DOHH2 (cell line): ENCODE measurements around the gene ATG10.
"Not testable (repeated sequence)": the region's sequence is repeated elsewhere in the genome, so short reads cannot be mapped to it uniquely, and the experiment has no call there.

Experiments used
- H3F3A ChIP-seq: fragments of 200-600 bp; sonication (generic), shearing (Covaris generic); 2 replicates; pipeline ENCODE4 v1.6.0; 2016; ENCODE audit warnings: antibody characterized with exemption, mild to moderate bottlenecking; ENCODE audit not compliant: control insufficient read depth, insufficient read depth
- H3K27ac ChIP-seq: fragments of 200-600 bp; sonication (generic); 2 replicates; pipeline ENCODE4 v1.5.1; 2014; ENCODE audit warnings: low read depth, mild to moderate bottlenecking, low read length, moderate library complexity
- H3K27me3 ChIP-seq: fragments of 200-600 bp; sonication (generic); 2 replicates; pipeline ENCODE4 v1.6.1; 2014; ENCODE audit warnings: mild to moderate bottlenecking, low read length, mixed read lengths; ENCODE audit not compliant: control insufficient read depth
- H3K36me3 ChIP-seq: fragments of 200-600 bp; sonication (generic); 2 replicates; pipeline ENCODE4 v1.6.1; 2014; ENCODE audit warnings: mild to moderate bottlenecking, low read length, moderate library complexity, mixed read lengths; ENCODE audit not compliant: control insufficient read depth
- H3K4me1 ChIP-seq: fragments of 200-600 bp; sonication (generic); 2 replicates; pipeline ENCODE4 v1.6.1; 2014; ENCODE audit warnings: mild to moderate bottlenecking, low read length, mixed read lengths; ENCODE audit not compliant: control insufficient read depth
- H3K4me2 ChIP-seq: fragments of 200-600 bp; sonication (generic); 2 replicates; pipeline ENCODE4 v1.6.0; 2014; ENCODE audit warnings: mild to moderate bottlenecking, low read length, moderate library complexity
- H3K4me3 ChIP-seq: fragments of 200-600 bp; sonication (generic); 2 replicates; pipeline ENCODE4 v1.5.1; 2014; ENCODE audit warnings: mild to moderate bottlenecking, low read length, mixed read lengths
- H3K79me2 ChIP-seq: fragments of 200-600 bp; sonication (generic); 2 replicates; pipeline ENCODE4 v1.6.1; 2014; ENCODE audit warnings: mild to moderate bottlenecking, low read length, mixed read lengths; ENCODE audit not compliant: control insufficient read depth
- H3K9me2 ChIP-seq: fragments of 200-600 bp; sonication (generic); replicated peaks from 2 replicates; pipeline ENCODE4 v1.6.1; 2014; ENCODE audit warnings: mild to moderate bottlenecking, low read length, mixed read lengths; ENCODE audit not compliant: control insufficient read depth
- H3K9me3 ChIP-seq: fragments of 200-600 bp; sonication (generic); 2 replicates; pipeline ENCODE4 v1.6.1; 2014; ENCODE audit warnings: antibody characterized with exemption, low read length, mixed read lengths; ENCODE audit not compliant: control insufficient read depth, insufficient read depth
- H4K20me1 ChIP-seq: fragments of 200-600 bp; sonication (generic); 2 replicates; pipeline ENCODE4 v1.6.0; 2014; ENCODE audit warnings: low read depth, mild to moderate bottlenecking, antibody characterized with exemption, low read length, moderate library complexity; ENCODE audit not compliant: control insufficient read depth, insufficient read depth
- EZH2phosphoT487 ChIP-seq: fragments of 200-600 bp; sonication (generic); IDR thresholded peaks from 2 replicates; pipeline ENCODE4 v1.6.1; 2017; ENCODE audit warnings: borderline replicate concordance, mild to moderate bottlenecking, antibody characterized with exemption, low read length, moderate library complexity, mixed read lengths
- TF ChIP-seq, protein P1 (sequence below): fragments of 200-600 bp; sonication (generic); IDR thresholded peaks from one replicate; pipeline ENCODE4 v1.5.1; 2014; ENCODE audit warnings: antibody characterized with exemption, mild to moderate bottlenecking, low read depth, low read length; ENCODE audit not compliant: poor library complexity, severe bottlenecking

ATG10 gene

DNA sequence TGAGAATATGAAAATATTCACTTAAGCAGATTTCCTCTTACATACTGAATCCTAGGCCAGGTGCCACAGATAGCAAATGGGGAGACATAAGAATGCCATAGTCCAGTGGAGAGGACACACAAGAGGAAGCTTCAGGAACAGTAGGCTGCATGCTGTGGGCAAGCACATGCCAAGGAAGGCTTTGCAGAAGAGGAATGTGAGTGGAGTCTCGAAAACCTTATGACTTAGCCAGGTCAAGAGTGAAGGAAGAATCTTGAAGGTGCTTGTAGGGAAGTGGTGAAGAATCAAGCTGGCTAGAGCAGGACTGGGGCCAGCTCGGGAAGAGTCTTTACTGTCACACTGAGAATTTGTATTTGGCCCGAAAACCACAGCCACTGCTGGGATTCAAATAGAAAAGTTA, 285.9 kb downstream of the ATG10 start:
- no peaks in the 10 kb centered on the region; the same call in 1 of the 2 replicates for H3F3A ChIP-seq
- no peaks in the 10 kb centered on the region for H3K4me1 ChIP-seq
- no peaks in the 10 kb centered on the region for H3K79me2 ChIP-seq
- H3K36me3 ChIP-seq: no peaks in the 10 kb centered on the region
- H3K27me3 ChIP-seq: no peaks in the 10 kb centered on the region
- no peaks in the 10 kb centered on the region for H4K20me1 ChIP-seq
- no peak overlapping the region for H3K4me2 ChIP-seq
- no peak for TF ChIP-seq EZH2phosphoT487
- no peaks in the 10 kb centered on the region for H3K9me2 ChIP-seq
- no peaks in the 10 kb centered on the region for H3K9me3 ChIP-seq
- no peak overlapping the region for H3K4me3 ChIP-seq
- H3K27ac ChIP-seq: no peak overlapping the region

DNA sequence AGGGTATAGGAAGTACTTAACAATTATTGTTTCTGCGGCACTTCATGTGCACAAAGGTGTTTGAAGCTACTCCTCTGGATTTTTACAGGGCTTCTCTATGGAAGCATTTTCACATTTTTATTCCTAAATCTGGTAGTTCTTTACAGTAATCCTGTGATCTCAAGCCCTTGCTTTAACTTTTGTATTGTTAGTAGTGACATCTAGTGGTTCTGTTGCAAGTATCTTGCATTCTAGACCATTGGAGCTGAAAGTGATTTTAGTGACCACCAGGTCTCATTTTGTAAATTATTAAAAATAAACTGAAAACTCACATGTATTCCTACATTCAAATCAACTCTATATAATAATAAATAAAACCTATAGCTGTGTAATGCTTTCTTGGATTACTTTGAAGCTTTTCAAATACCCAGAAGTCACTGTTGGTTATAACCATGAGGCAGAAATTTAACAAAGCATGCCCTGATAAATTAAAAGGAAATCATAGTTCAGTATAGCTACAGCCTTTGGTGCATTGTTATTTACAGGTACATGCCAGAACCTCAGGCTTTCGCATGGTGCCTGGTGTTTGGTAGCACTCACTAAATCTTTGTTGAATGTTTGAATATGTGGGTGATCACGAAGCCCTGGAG, 287.5 kb downstream of the ATG10 start:
- Histone ChIP-seq H3F3A (no peaks in the 10 kb centered on the region; the same call in 1 of the 2 replicates), H3K9me3 (no peaks in the 10 kb centered on the region), H3K4me1 (no peaks in the 10 kb centered on the region), H3K27me3 (no peaks in the 10 kb centered on the region), H3K9me2 (no peaks in the 10 kb centered on the region), H4K20me1 (no peaks in the 10 kb centered on the region), H3K27ac (no peak overlapping the region), H3K4me3 (no peak overlapping the region), H3K79me2 (no peaks in the 10 kb centered on the region), H3K36me3 (no peaks in the 10 kb centered on the region), H3K4me2 (no peak overlapping the region)
- TF ChIP-seq, protein P1, sequence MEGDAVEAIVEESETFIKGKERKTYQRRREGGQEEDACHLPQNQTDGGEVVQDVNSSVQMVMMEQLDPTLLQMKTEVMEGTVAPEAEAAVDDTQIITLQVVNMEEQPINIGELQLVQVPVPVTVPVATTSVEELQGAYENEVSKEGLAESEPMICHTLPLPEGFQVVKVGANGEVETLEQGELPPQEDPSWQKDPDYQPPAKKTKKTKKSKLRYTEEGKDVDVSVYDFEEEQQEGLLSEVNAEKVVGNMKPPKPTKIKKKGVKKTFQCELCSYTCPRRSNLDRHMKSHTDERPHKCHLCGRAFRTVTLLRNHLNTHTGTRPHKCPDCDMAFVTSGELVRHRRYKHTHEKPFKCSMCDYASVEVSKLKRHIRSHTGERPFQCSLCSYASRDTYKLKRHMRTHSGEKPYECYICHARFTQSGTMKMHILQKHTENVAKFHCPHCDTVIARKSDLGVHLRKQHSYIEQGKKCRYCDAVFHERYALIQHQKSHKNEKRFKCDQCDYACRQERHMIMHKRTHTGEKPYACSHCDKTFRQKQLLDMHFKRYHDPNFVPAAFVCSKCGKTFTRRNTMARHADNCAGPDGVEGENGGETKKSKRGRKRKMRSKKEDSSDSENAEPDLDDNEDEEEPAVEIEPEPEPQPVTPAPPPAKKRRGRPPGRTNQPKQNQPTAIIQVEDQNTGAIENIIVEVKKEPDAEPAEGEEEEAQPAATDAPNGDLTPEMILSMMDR: peak; percentile 68
- no peak for TF ChIP-seq EZH2phosphoT487

DNA sequence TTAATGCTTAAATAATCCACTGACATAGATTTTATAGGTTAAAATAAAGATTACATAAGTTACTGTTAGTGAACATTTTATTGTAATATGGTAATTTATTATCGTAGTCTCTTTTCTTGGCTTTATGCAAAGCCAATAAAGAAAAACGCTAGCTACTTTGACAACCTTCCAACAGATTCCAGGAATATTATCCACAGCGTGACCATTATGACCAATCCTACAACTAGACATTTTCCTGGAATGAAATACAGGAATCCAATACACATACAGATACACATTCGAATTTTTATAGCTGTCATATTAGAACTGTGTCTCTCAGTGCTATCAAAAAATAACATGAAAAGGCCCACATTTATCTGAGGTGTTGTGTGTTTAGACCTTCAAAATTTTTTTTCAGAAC, 293.2 kb downstream of the ATG10 start:
- Histone ChIP-seq H3K4me3 (no peak overlapping the region), H3F3A (no peaks in the 10 kb centered on the region), H4K20me1 (no peaks in the 10 kb centered on the region), H3K4me2 (no peak overlapping the region), H3K79me2 (no peaks in the 10 kb centered on the region), H3K9me3 (no peaks in the 10 kb centered on the region), H3K4me1 (no peaks in the 10 kb centered on the region), H3K27ac (no peak overlapping the region), H3K27me3 (no peaks in the 10 kb centered on the region), H3K36me3 (peaks cover 24% of the 10 kb centered on the region), H3K9me2 (no peaks in the 10 kb centered on the region)
- TF ChIP-seq, protein P1: no peak
- no peak for TF ChIP-seq EZH2phosphoT487

DNA sequence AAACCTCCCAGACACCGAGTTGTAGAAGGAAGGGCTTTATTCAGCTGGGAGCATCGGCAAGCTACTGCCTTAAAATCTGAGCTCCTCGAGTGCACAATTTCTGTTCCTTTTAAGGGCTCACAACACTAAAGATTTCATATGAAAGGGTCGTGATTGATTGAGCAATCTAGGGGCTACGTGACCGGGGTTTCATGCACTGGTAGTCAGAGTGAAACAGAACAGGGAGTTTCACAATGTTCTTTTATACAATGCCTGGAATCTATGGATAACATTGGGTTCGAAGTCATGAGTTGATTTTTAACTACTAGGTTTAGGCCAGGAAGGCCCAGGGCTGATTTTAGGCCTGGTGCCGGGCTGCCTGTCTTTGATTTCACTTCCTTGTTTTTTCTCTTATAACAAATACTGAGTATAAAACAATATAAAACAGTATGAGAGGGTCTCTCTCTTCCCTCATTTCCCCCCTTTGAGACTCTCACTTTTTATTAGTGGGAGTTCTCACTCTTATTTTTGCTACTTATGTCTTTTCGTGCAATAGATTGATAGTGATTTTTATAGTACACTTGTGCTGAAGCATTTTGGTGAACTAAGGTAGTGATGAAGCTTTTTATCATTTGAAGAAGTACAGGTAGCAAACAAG, 295.6 kb downstream of the ATG10 start:
- H3K9me3 ChIP-seq, H3F3A ChIP-seq, H3K4me2 ChIP-seq, H3K4me3 ChIP-seq, H3K27ac ChIP-seq, H3K27me3 ChIP-seq, H3K79me2 ChIP-seq, H3K9me2 ChIP-seq, H3K4me1 ChIP-seq, H4K20me1 ChIP-seq: not testable (repeated sequence)
- H3K36me3 ChIP-seq: peaks cover 25% of the 10 kb centered on the region

DNA sequence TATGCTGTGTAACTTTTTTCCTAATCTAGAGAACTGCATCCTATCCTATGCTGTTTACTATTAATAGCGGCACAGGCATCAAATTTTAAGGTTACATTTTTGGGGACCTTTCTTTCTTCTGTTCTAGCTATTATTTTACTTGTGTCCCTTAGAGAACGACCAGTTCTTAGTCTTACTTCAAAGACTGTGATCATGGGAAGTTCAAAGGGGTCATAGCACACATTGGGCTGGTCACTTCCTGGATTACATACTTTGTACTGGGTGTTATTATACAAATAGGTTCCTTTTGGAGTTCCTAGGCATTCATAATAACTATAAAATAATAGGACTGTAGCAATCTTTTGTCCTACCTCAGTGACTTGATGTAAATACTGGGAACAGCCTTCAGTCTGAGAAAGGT, 297.5 kb downstream of the ATG10 start:
- H3K4me2 ChIP-seq, H3K4me3 ChIP-seq, H3K79me2 ChIP-seq, H3K27me3 ChIP-seq, H3K9me2 ChIP-seq, H3K4me1 ChIP-seq, H4K20me1 ChIP-seq, H3K9me3 ChIP-seq, H3K27ac ChIP-seq: not testable (repeated sequence)
- Histone ChIP-seq H3F3A (peaks cover 13% of the 10 kb centered on the region), H3K36me3 (peaks cover 39% of the 10 kb centered on the region)

DNA sequence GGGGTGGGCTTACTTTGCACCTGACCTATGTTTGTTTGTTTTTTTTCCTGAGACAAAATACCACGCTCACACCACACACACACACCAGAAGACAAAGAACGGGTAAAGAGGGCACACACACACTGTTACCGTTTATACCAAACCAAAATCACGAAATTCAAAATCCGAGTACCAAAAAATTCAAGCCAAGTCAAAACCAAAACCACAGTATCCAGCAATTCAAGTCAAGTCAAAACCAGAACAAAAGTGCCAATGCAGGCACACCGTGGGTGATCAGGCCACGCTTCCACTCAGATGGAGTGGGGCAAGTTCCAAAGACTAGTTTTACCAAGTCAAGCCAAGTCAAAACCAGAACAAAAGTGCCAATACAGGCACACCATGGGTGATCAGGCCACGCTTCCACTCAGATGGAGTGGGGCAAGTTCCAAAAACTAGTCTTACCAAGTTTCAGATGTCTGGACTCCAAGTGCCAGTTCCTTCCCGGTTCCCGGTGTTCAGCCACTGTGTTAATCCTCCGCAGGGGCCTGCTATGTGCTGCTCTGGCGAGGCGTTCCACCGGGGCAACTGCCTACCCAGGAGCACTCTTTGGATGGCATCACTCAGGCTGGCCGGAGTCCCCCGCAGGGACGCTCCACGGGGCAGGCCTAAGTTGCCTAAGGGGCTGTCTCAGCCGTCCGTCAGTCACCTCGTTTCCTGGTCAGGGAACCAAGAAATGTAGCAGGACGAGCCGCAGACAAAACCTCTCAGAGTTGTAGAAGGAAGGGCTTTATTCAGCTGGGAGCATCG, 300.9 kb downstream of the ATG10 start:
- H3K4me1 ChIP-seq: peaks cover 35% of the 10 kb centered on the region
- H3K9me3 ChIP-seq, H4K20me1 ChIP-seq, H3K9me2 ChIP-seq, H3K4me2 ChIP-seq, H3K27me3 ChIP-seq, H3K4me3 ChIP-seq: not testable (repeated sequence)
- peaks cover 31% of the 10 kb centered on the region for H3K79me2 ChIP-seq
- H3F3A ChIP-seq: peaks cover 47% of the 10 kb centered on the region
- H3K27ac ChIP-seq: peak overlapping the region; percentile 51; the same call in 1 of the 2 replicates
- H3K36me3 ChIP-seq: peaks cover 69% of the 10 kb centered on the region
